Spinal cord (tissue), 10 donors: Measurements from ENCODE around the gene SLAMF8. TPM values are rescaled to one million over a fixed set of nuclear protein-coding genes. Genes with fewer than 3 reads are reported as not detected.
A peak's percentile ranks its signal among the peaks of the same experiment; 100 is the strongest.

Source experiments
- DNase-seq, 6 donors: peaks; one replicate each; pipeline versions ENCODE4 v3.0.0 to v3.0.0-alpha.2; 2013 to 2015; ENCODE audit warnings: low spot score in 6 of 6, low read depth in 4 of 6
- H3K27ac ChIP-seq: one replicate; pipeline ENCODE4 v1.5.1; 2013; ENCODE audit warnings: low read depth, low read length, control low read depth
- H3K27me3 ChIP-seq: one replicate; pipeline ENCODE4 v1.6.1; 2013; ENCODE audit warnings: low read length; ENCODE audit not compliant: control insufficient read depth, insufficient read depth
- H3K36me3 ChIP-seq: one replicate; pipeline ENCODE4 v1.6.1; 2013; ENCODE audit warnings: low read length; ENCODE audit not compliant: control insufficient read depth, insufficient read depth
- H3K4me1 ChIP-seq: one replicate; pipeline ENCODE4 v1.6.1; 2013; ENCODE audit warnings: low read length; ENCODE audit not compliant: control insufficient read depth, insufficient read depth
- H3K4me3 ChIP-seq: one replicate; pipeline ENCODE4 v1.5.1; 2013; ENCODE audit warnings: low read depth, low read length, control low read depth
- H3K9me3 ChIP-seq: one replicate; pipeline ENCODE4 v1.6.1; 2013; ENCODE audit warnings: low read length; ENCODE audit not compliant: control insufficient read depth, insufficient read depth
- WGBS: methylation state at CpG from one replicate; pipeline ENCODE4 v1.1.5; 2013; ENCODE audit warnings: missing lambda C conversion rate; ENCODE audit not compliant: insufficient coverage; 5-methylcytosine and 5-hydroxymethylcytosine counted together
- polyA plus RNA-seq, 2 donors: library from polyadenylated mRNA; unstranded; fragments of 120-200 nt; gene quantifications; one replicate each; pipeline ENCODE4 v1.2.1, GENCODE V29; 2013; ENCODE audit not compliant: insufficient read length in 2 of 2
- total RNA-seq, 2 donors: library from RNA; depleted of rRNA in 1 of 2; stranded (reverse); fragments of 120-200 nt in 1 of 2; fragments of >200 nt in 1 of 2; gene quantifications; one replicate each; pipeline versions ENCODE4 v1.2.3 to v1.2.4, GENCODE V29; 2013 to 2014
- donor health status: healthy.

SLAMF8 gene
- total and polyA plus RNA-seq, 4 donors = 0.17 to 0.40 TPM; not detected in 2

- H3K36me3 ChIP-seq = no peaks in the 10 kb centered on the region
- peak overlapping the region; percentile 58 for H3K27ac ChIP-seq
- H3K4me3 ChIP-seq = peak overlapping the region; percentile 53
- WGBS = 1% methylated on average over 59 of the region's 59 CpGs
- H3K27me3 ChIP-seq = no peaks in the 10 kb centered on the region
- peak in 3 of 6 donors; percentile 44 to 85 (median 84) for DNase-seq
- no peaks in the 10 kb centered on the region for H3K9me3 ChIP-seq
- H3K4me1 ChIP-seq = peaks cover 11% of the 10 kb centered on the region
Measured at GRCh38 chr1:159854693-159855192, 28.1 kb downstream of the SLAMF8 start.

- Histone ChIP-seq H3K27me3 (no peaks in the 10 kb centered on the region), H3K4me3 (no peak overlapping the region), H3K4me1 (peaks cover 11% of the 10 kb centered on the region), H3K9me3 (no peaks in the 10 kb centered on the region), H3K27ac (no peak overlapping the region), H3K36me3 (no peaks in the 10 kb centered on the region)
- no peak for DNase-seq
- 37% methylated on average over 33 of the region's 34 CpGs for WGBS
Measured at GRCh38 chr1:159855709-159856108, 29.0 kb downstream of the SLAMF8 start.

- Histone ChIP-seq H3K9me3 (no peaks in the 10 kb centered on the region), H3K4me1 (peaks cover 11% of the 10 kb centered on the region), H3K27ac (no peak overlapping the region), H3K36me3 (no peaks in the 10 kb centered on the region), H3K4me3 (no peak overlapping the region), H3K27me3 (no peaks in the 10 kb centered on the region)
- WGBS = no CpG with 5 or more reads among the region's 1 CpG
- DNase-seq = no peak
Measured at GRCh38 chr1:159856576-159856975, 29.9 kb downstream of the SLAMF8 start.

GRCh38 chr1:159857889-159858288 is 31.2 kb downstream of the SLAMF8 start:
- H3K4me3 ChIP-seq = no peak overlapping the region
- no peaks in the 10 kb centered on the region for H3K27me3 ChIP-seq
- H3K9me3 ChIP-seq = no peaks in the 10 kb centered on the region
- DNase-seq = no peak
- H3K36me3 ChIP-seq = no peaks in the 10 kb centered on the region
- H3K4me1 ChIP-seq = peaks cover 11% of the 10 kb centered on the region
- WGBS = 89% methylated on average over 6 of the region's 6 CpGs
- H3K27ac ChIP-seq = no peak overlapping the region

GRCh38 chr1:159859767-159860322 is 33.2 kb downstream of the SLAMF8 start:
- no peak overlapping the region for H3K4me3 ChIP-seq
- 79% methylated on average over 7 of the region's 7 CpGs for WGBS
- no peak for DNase-seq
- no peaks in the 10 kb centered on the region for H3K27me3 ChIP-seq
- no peaks in the 10 kb centered on the region for H3K36me3 ChIP-seq
- H3K4me1 ChIP-seq = peaks cover 5% of the 10 kb centered on the region
- no peaks in the 10 kb centered on the region for H3K9me3 ChIP-seq
- H3K27ac ChIP-seq = no peak overlapping the region

GRCh38 chr1:159860456-159860855 is 33.8 kb downstream of the SLAMF8 start:
- DNase-seq = no peak
- H3K9me3 ChIP-seq = no peaks in the 10 kb centered on the region
- H3K4me3 ChIP-seq = no peak overlapping the region
- no peaks in the 10 kb centered on the region for H3K27me3 ChIP-seq
- H3K27ac ChIP-seq = no peak overlapping the region
- no peaks in the 10 kb centered on the region for H3K4me1 ChIP-seq
- no peaks in the 10 kb centered on the region for H3K36me3 ChIP-seq
- WGBS = 64% methylated on average over 3 of the region's 3 CpGs

- Histone ChIP-seq H3K4me3 (no peak overlapping the region), H3K9me3 (no peaks in the 10 kb centered on the region), H3K36me3 (no peaks in the 10 kb centered on the region), H3K27me3 (no peaks in the 10 kb centered on the region), H3K27ac (no peak overlapping the region), H3K4me1 (no peaks in the 10 kb centered on the region)
- 75% methylated on average over 6 of the region's 8 CpGs for WGBS
- no peak for DNase-seq
Measured at GRCh38 chr1:159861218-159861617, 34.5 kb downstream of the SLAMF8 start.

- Histone ChIP-seq H3K27ac (no peak overlapping the region), H3K9me3 (no peaks in the 10 kb centered on the region), H3K4me1 (no peaks in the 10 kb centered on the region), H3K36me3 (no peaks in the 10 kb centered on the region), H3K4me3 (no peak overlapping the region), H3K27me3 (no peaks in the 10 kb centered on the region)
- no peak for DNase-seq
- WGBS = 74% methylated on average over 4 of the region's 5 CpGs
Measured at GRCh38 chr1:159862031-159862430, 35.4 kb downstream of the SLAMF8 start.

- DNase-seq = no peak
- WGBS = 100% methylated on average over 1 of the region's 4 CpGs
- H3K9me3 ChIP-seq = no peaks in the 10 kb centered on the region
Measured at GRCh38 chr1:159862557-159862956, 35.9 kb downstream of the SLAMF8 start, which contains the start of gene VSIG8. Gene VSIG8 (minus strand): TSS chr1:159862657. CDS start chr1:159862521, 136 bp downstream.

GRCh38 chr1:159864262-159864661 is 37.6 kb downstream of the SLAMF8 start:
- WGBS = 90% methylated on average over 2 of the region's 2 CpGs

More at GRCh38 chr1:159862557-159862956, 35.9 kb downstream of the SLAMF8 start, which contains the start of gene VSIG8:
- Histone ChIP-seq H3K27me3 (no peaks in the 10 kb centered on the region), H3K4me1 (no peaks in the 10 kb centered on the region), H3K4me3 (no peak within 1 kb of the TSS), H3K27ac (no peak within 1 kb of the TSS), H3K36me3 (no peaks in the 10 kb centered on the region)

More at GRCh38 chr1:159864262-159864661, 37.6 kb downstream of the SLAMF8 start:
- no peak overlapping the region for H3K4me3 ChIP-seq
- H3K9me3 ChIP-seq = no peaks in the 10 kb centered on the region
- no peaks in the 10 kb centered on the region for H3K4me1 ChIP-seq
- no peak for DNase-seq
- no peak overlapping the region for H3K27ac ChIP-seq
- no peaks in the 10 kb centered on the region for H3K36me3 ChIP-seq
- H3K27me3 ChIP-seq = no peaks in the 10 kb centered on the region
